Lower leg skin (tissue), 4 donors: Measurements from ENCODE around the gene KCTD19. TPM values are rescaled to one million over a fixed set of nuclear protein-coding genes. Genes with fewer than 3 reads are reported as not detected.

Experiments used
- DNase-seq, 2 donors: peaks; one replicate each; pipeline ENCODE4 v3.0.0-alpha.2; 2019; ENCODE audit warnings: low spot score in 2 of 2
- H3K4me3 ChIP-seq: fragments of 200-600 bp; sonication (generic); 2 replicates; pipeline ENCODE4 v1.5.1; 2017; ENCODE audit warnings: mild to moderate bottlenecking, low read depth; ENCODE audit not compliant: poor library complexity, severe bottlenecking
- POLR2A ChIP-seq, 2 donors: fragments of 450-650 bp; IDR thresholded peaks; one replicate each; pipeline ENCODE4 v1.6.1; 2016 to 2017; ENCODE audit warnings: antibody characterized with exemption in 2 of 2, mild to moderate bottlenecking in 1 of 2, moderate library complexity in 1 of 2
- WGBS, 2 donors: methylation state at CpG; one replicate each; pipeline ENCODE4 v1.1.5; 2018; 5-methylcytosine and 5-hydroxymethylcytosine counted together
- intact Hi-C: fragments of 100-400 bp; cut with DNase I; formaldehyde crosslinking; loops from one replicate; pipeline ENCODE4 v1.15.0; 2023; ENCODE audit warnings: low total_unique reads
- total RNA-seq, 4 donors: library from RNA; depleted of rRNA; stranded (reverse); fragments of >200 nt; gene quantifications; one replicate each; pipeline ENCODE4 v1.1.0, GENCODE V29; 2016
- TF ChIP-seq, protein P1 (sequence below), 3 donors: fragments of 450-650 bp; IDR thresholded peaks; one replicate each; pipeline ENCODE4 v1.5.1; 2016; ENCODE audit warnings: antibody characterized with exemption in 3 of 3, mild to moderate bottlenecking in 3 of 3, moderate library complexity in 2 of 3

Gene KCTD19
- total RNA-seq, 4 donors from 2014 or later: 0.11 to 0.32 TPM; not detected in 2

DNA sequence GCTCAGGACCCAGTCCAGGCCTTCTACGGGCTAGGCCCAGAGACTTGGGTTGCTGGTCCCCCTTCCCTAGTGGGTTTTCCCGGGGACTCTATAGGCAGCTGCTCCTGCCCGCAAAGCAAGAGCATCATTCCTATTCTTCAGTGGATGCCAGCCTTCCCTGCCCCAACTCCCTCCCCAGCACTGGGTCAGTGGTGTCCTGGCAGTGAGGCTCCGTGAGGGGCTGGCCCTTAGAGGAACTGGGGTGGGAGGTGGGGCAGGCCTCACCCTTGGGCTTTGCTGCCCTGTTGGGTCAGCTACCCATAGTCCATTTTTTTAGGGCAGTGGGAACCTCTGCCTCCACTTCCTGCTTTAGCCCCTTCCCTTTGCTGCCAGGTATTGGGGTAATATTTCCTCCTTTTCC lies 55.1 kb downstream of the KCTD19 start:
- H3K4me3 ChIP-seq: no peak overlapping the region
- no peak for DNase-seq
- TF ChIP-seq, protein P1, sequence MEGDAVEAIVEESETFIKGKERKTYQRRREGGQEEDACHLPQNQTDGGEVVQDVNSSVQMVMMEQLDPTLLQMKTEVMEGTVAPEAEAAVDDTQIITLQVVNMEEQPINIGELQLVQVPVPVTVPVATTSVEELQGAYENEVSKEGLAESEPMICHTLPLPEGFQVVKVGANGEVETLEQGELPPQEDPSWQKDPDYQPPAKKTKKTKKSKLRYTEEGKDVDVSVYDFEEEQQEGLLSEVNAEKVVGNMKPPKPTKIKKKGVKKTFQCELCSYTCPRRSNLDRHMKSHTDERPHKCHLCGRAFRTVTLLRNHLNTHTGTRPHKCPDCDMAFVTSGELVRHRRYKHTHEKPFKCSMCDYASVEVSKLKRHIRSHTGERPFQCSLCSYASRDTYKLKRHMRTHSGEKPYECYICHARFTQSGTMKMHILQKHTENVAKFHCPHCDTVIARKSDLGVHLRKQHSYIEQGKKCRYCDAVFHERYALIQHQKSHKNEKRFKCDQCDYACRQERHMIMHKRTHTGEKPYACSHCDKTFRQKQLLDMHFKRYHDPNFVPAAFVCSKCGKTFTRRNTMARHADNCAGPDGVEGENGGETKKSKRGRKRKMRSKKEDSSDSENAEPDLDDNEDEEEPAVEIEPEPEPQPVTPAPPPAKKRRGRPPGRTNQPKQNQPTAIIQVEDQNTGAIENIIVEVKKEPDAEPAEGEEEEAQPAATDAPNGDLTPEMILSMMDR (IDR thresholded peaks at IDR 0.05): no peak
- no peak for TF ChIP-seq POLR2A (IDR thresholded peaks at IDR 0.05)
- 87 to 97% methylated on average over 4 of the region's 4 CpGs for WGBS, 2 donors
- intact Hi-C loops: no loop called here

DNA sequence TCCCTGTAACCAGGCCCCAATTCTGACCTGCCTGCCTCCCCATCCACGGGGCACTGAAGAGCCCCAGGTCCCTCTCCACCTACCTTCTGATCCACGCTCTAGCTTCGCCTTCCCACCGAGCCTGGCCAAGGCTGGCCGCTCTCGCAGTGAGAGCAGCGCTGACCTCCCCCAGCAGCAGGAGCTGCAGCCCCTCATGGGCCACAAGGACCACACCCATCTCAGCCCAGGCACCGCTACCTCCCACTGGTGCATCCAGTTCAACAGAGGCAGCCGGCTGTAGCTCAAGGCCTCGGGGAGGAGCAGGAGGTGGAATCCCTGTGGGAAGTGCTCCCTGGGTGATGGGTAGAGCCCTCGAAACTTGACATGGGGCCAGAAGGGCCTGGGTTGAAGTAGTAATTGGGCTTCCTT lies 55.6 kb downstream of the KCTD19 start:
- 80 to 81% methylated on average over 11 of the region's 11 CpGs for WGBS, 2 donors
- TF ChIP-seq, protein P1 (IDR thresholded peaks at IDR 0.05): no peak
- no peak for TF ChIP-seq POLR2A (IDR thresholded peaks at IDR 0.05)
- H3K4me3 ChIP-seq: no peak overlapping the region
- DNase-seq: no peak
- intact Hi-C loops: no loop called here

- no peak overlapping the region for H3K4me3 ChIP-seq
- 25 to 41% methylated on average over 5 of the region's 5 CpGs for WGBS, 2 donors
- intact Hi-C loops: no loop called here
- TF ChIP-seq, protein P1 (IDR thresholded peaks at IDR 0.05): no peak
- no peak for TF ChIP-seq POLR2A (IDR thresholded peaks at IDR 0.05)
- DNase-seq: no peak
Measured at GRCh38 chr16:67269766-67270165, 56.8 kb downstream of the KCTD19 start.

GRCh38 chr16:67268136-67268579 lies 58.4 kb downstream of the KCTD19 start:
- no peak overlapping the region for H3K4me3 ChIP-seq
- no peak for DNase-seq
- WGBS, 2 donors: 48 to 52% methylated on average over 5 of the region's 5 CpGs
- TF ChIP-seq, protein P1 (IDR thresholded peaks at IDR 0.05): no peak
- TF ChIP-seq POLR2A (IDR thresholded peaks at IDR 0.05): no peak
- intact Hi-C loops: no loop called here

- no peak for TF ChIP-seq POLR2A (IDR thresholded peaks at IDR 0.05)
- TF ChIP-seq, protein P1 (IDR thresholded peaks at IDR 0.05): no peak
- no peak overlapping the region for H3K4me3 ChIP-seq
- no peak for DNase-seq
- intact Hi-C loops: no loop called here
- WGBS, 2 donors: 68 to 72% methylated on average over 8 of the region's 8 CpGs
Measured at GRCh38 chr16:67265834-67266233, 60.7 kb downstream of the KCTD19 start.

DNA sequence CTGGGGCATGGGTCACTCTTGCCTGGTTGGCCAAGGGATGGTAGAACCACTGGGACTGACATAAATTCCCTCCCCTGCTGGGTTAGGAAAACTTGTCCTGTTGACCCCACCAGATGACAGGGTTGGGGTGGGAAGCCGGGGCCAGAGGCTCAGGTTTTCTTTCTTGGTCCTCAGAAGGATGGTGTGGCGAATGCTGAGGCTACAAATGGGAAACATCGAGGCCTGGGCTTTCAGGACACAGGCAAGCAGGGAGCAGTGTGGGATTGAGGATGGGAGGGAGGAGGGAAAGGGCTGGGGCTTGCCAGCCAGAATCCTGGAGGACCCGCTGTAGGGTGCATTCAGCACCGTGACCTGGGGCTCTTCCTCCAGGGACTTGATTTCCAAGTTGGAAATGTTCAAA lies 61.7 kb downstream of the KCTD19 start:
- no peak overlapping the region for H3K4me3 ChIP-seq
- TF ChIP-seq, protein P1 (IDR thresholded peaks at IDR 0.05): no peak
- TF ChIP-seq POLR2A (IDR thresholded peaks at IDR 0.05): no peak
- intact Hi-C loops: no loop called here
- WGBS, 2 donors: 80 to 94% methylated on average over 5 of the region's 5 CpGs
- DNase-seq: no peak
